Epithelial cell of esophagus (primary cell): ENCODE results near the gene CYP1B1.

Experiments used
- DNase-seq: peaks from one replicate; pipeline ENCODE4 v3.0.0; 2010; ENCODE audit warnings: low read depth
- H3K4me3 ChIP-seq: 2 replicates; pipeline ENCODE4 v1.5.1; 2011; ENCODE audit warnings: mild to moderate bottlenecking, low read length, control low read depth
- CTCF ChIP-seq: IDR thresholded peaks from 2 replicates; pipeline ENCODE4 v1.5.1; 2011; ENCODE audit warnings: low read depth, mild to moderate bottlenecking, low read length, control low read depth, inconsistent platforms; ENCODE audit not compliant: insufficient read depth; ENCODE audit errors: missing control alignments

Gene CYP1B1

GRCh38 chr2:38079116-38080052 is 3.4 kb upstream of the CYP1B1 start:
- no peak overlapping the region for H3K4me3 ChIP-seq
- DNase-seq, result no peak
- no peak for TF ChIP-seq CTCF

GRCh38 chr2:38077431-38077769 is 1.4 kb upstream of the CYP1B1 start:
- H3K4me3 ChIP-seq, result peak overlapping the region; percentile 52
- DNase-seq, result no peak
- no peak for TF ChIP-seq CTCF

GRCh38 chr2:38076710-38077430 is 919 bp upstream of the CYP1B1 start:
- DNase-seq, result peak; percentile 86
- peak overlapping the region; percentile 52 for H3K4me3 ChIP-seq
- no peak for TF ChIP-seq CTCF

- TF ChIP-seq CTCF, result peak; percentile 43
- H3K4me3 ChIP-seq, result peak overlapping the region; percentile 52
- peak; percentile 82 for DNase-seq
Observed at GRCh38 chr2:38076152-38076709, 280 bp upstream of the CYP1B1 start.

GRCh38 chr2:38074764-38075506 is 1.0 kb downstream of the CYP1B1 start:
- H3K4me3 ChIP-seq, result peak overlapping the region; percentile 52
- peak; percentile 44 for DNase-seq

More at GRCh38 chr2:38074764-38075506, 1.0 kb downstream of the CYP1B1 start:
- no peak for TF ChIP-seq CTCF
